Measurements from ENCODE around the gene MEGF6. TPM values are rescaled to one million over a fixed set of nuclear protein-coding genes. Genes with fewer than 3 reads are reported as not detected.

Gene MEGF6
- total and polyA plus RNA-seq, 2 donors (not counting 1 experiment from before 2014, with no cell fraction given): 43.2 to 77.3 TPM

DNA sequence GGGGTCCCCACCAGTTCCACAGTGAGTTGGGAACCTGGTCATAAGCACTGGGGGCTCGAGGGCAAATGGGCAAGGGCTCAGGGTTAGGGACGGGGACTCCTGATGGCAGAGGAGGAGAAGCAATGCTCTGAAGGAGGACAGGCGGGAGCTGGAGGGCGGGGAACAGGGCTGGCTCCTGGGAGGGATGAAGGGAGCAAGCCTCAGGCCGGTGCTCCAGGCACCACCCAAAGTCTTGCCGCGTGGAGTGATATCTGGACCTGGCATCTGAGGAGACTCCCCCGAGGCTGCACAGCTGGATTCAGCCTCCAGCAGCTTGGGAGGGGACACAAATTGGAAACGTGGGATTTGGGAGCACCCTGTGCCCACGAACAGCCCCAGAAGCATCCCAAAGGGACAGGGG, 11.0 kb downstream of the MEGF6 start:
- no peak overlapping the region for H3K27ac ChIP-seq (ENCODE audit: low read length in 2 of 2)
- Mint-ChIP-seq H3K9me3 (ENCODE audit: insufficient read depth) (no peaks in the 10 kb centered on the region), H3K4me1 (peaks cover 20% of the 10 kb centered on the region), H3K4me3 (no peak overlapping the region), H3K27ac (no peak overlapping the region), H3K27me3 (no peaks in the 10 kb centered on the region)
- ATAC-seq (ENCODE audit: low read depth) (no peak), DNase-seq (no peak)
- H4K20me1 ChIP-seq (ENCODE audit: control insufficient read depth, insufficient read depth, low read length, poor library complexity, severe bottlenecking): no peaks in the 10 kb centered on the region
- ChIA-PET POLR2A (no interaction called here), CTCF (no interaction called here)
- no peak overlapping the region for H3K9ac ChIP-seq (ENCODE audit: low read length)
- peaks cover 0 to 2% (median 0%) of the 10 kb centered on the region in 4 experiments for H3K27me3 ChIP-seq (replicated peaks in 1 of 4; ENCODE audit: control extremely low read depth in 1 of 4, control insufficient read depth in 3 of 4, insufficient read depth in 4 of 4, low read length in 3 of 4)
- H3K9me3 ChIP-seq (ENCODE audit: control extremely low read depth in 1 of 3, control insufficient read depth in 2 of 3, insufficient read depth in 1 of 3, low read length in 2 of 3): peaks cover 0 to 7% (median 0%) of the 10 kb centered on the region in 3 donors
- intact Hi-C loops (cut with micrococcal nuclease): no loop called here
- no peak overlapping the region for H3K4me3 ChIP-seq (ENCODE audit: control extremely low read depth in 1 of 5, extremely low read depth in 1 of 5, insufficient read depth in 1 of 5, low read depth in 2 of 5, low read length in 4 of 5)
- H3K4me1 ChIP-seq (ENCODE audit: control insufficient read depth in 2 of 2, insufficient read depth in 2 of 2, low read length in 2 of 2): peaks cover 22 to 28% of the 10 kb centered on the region in 2 donors
- no peak overlapping the region for H2AFZ ChIP-seq (ENCODE audit: insufficient read depth, low read depth, low read length, poor library complexity, severe bottlenecking)
- H3K4me2 ChIP-seq (replicated peaks; ENCODE audit: low read depth, low read length, poor library complexity, severe bottlenecking): no peak overlapping the region
- no peaks in the 10 kb centered on the region for H3K36me3 ChIP-seq (replicated peaks in 1 of 2; ENCODE audit: control extremely low read depth in 1 of 2, control insufficient read depth in 1 of 2, extremely low read depth in 1 of 2, insufficient read depth in 2 of 2, low read length in 1 of 2)
- H3K79me2 ChIP-seq (ENCODE audit: control insufficient read depth, insufficient read depth, low read length): no peaks in the 10 kb centered on the region
- no peak for TF ChIP-seq EZH2 (IDR thresholded peaks at IDR 0.05; ENCODE audit: borderline replicate concordance, insufficient read depth, low read depth, low read length, poor library complexity, severe bottlenecking)
- TF ChIP-seq, protein P1, sequence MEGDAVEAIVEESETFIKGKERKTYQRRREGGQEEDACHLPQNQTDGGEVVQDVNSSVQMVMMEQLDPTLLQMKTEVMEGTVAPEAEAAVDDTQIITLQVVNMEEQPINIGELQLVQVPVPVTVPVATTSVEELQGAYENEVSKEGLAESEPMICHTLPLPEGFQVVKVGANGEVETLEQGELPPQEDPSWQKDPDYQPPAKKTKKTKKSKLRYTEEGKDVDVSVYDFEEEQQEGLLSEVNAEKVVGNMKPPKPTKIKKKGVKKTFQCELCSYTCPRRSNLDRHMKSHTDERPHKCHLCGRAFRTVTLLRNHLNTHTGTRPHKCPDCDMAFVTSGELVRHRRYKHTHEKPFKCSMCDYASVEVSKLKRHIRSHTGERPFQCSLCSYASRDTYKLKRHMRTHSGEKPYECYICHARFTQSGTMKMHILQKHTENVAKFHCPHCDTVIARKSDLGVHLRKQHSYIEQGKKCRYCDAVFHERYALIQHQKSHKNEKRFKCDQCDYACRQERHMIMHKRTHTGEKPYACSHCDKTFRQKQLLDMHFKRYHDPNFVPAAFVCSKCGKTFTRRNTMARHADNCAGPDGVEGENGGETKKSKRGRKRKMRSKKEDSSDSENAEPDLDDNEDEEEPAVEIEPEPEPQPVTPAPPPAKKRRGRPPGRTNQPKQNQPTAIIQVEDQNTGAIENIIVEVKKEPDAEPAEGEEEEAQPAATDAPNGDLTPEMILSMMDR (IDR thresholded peaks at IDR 0.05): no peak
- WGBS (ENCODE audit: insufficient coverage): 84% methylated on average over 10 of the region's 10 CpGs

DNA sequence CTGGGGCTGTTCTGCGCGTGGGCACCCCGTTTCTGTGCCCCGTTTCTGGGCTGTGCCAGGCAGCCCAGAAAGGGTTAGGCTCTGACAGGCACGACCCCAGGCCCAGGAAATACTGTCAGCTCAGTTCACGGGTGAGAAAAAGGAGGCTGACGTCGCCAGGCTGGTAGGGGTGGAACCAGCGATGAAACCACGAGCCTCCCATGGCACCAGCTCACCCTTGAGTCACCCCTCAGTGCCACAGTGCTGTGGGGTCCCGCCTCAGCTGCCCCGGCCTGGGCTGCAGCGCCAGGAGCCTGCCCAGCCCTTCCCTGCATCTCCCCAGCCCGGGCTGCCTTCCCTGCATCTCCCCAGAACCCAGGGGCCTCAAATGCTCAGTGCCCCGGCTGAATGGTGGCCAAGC, 11.5 kb downstream of the MEGF6 start:
- Histone ChIP-seq H3K36me3 (replicated peaks in 1 of 2; ENCODE audit: control extremely low read depth in 1 of 2, control insufficient read depth in 1 of 2, extremely low read depth in 1 of 2, insufficient read depth in 2 of 2, low read length in 1 of 2) (no peaks in the 10 kb centered on the region), H3K79me2 (ENCODE audit: control insufficient read depth, insufficient read depth, low read length) (no peaks in the 10 kb centered on the region), H4K20me1 (ENCODE audit: control insufficient read depth, insufficient read depth, low read length, poor library complexity, severe bottlenecking) (no peaks in the 10 kb centered on the region), H2AFZ (ENCODE audit: insufficient read depth, low read depth, low read length, poor library complexity, severe bottlenecking) (no peak overlapping the region), H3K9me3 (ENCODE audit: control extremely low read depth in 1 of 3, control insufficient read depth in 2 of 3, insufficient read depth in 1 of 3, low read length in 2 of 3) (peaks cover 0 to 7% (median 0%) of the 10 kb centered on the region in 3 donors), H3K4me3 (ENCODE audit: control extremely low read depth in 1 of 5, extremely low read depth in 1 of 5, insufficient read depth in 1 of 5, low read depth in 2 of 5, low read length in 4 of 5) (no peak overlapping the region), H3K9ac (ENCODE audit: low read length) (no peak overlapping the region), H3K27ac (ENCODE audit: low read length in 2 of 2) (no peak overlapping the region), H3K27me3 (replicated peaks in 1 of 4; ENCODE audit: control extremely low read depth in 1 of 4, control insufficient read depth in 3 of 4, insufficient read depth in 4 of 4, low read length in 3 of 4) (peaks cover 0 to 2% (median 0%) of the 10 kb centered on the region in 4 experiments), H3K4me2 (replicated peaks; ENCODE audit: low read depth, low read length, poor library complexity, severe bottlenecking) (no peak overlapping the region), H3K4me1 (ENCODE audit: control insufficient read depth in 2 of 2, insufficient read depth in 2 of 2, low read length in 2 of 2) (peaks cover 22 to 28% of the 10 kb centered on the region in 2 donors)
- 40% methylated on average over 14 of the region's 15 CpGs for WGBS (ENCODE audit: insufficient coverage)
- Mint-ChIP-seq H3K4me3 (no peak overlapping the region), H3K9me3 (ENCODE audit: insufficient read depth) (no peaks in the 10 kb centered on the region), H3K4me1 (peaks cover 20% of the 10 kb centered on the region), H3K27me3 (no peaks in the 10 kb centered on the region), H3K27ac (no peak overlapping the region)
- DNase-seq: no peak
- ATAC-seq (ENCODE audit: low read depth): no peak
- intact Hi-C loops (cut with micrococcal nuclease): no loop called here
- CTCF ChIA-PET: no interaction called here
- no peak for TF ChIP-seq EZH2 (IDR thresholded peaks at IDR 0.05; ENCODE audit: borderline replicate concordance, insufficient read depth, low read depth, low read length, poor library complexity, severe bottlenecking)
- TF ChIP-seq, protein P1 (IDR thresholded peaks at IDR 0.05): no peak
- POLR2A ChIA-PET: no interaction called here
